HepG2 (cell line): Measurements from ENCODE around the gene PRR15L. TPM values are rescaled to one million over a fixed set of nuclear protein-coding genes. Genes with fewer than 3 reads are reported as not detected.

Experiments
- ARHGAP35 ChIP-seq: sonication (generic); formaldehyde crosslinking; IDR thresholded peaks from 2 replicates; pipeline ENCODE4 v1.9.0; 2022; ENCODE audit warnings: mild to moderate bottlenecking, inconsistent platforms, moderate library complexity, missing genetic modification reagents, borderline replicate concordance
- FIP1L1 ChIP-seq: fragments of 200-400 bp; formaldehyde crosslinking; IDR thresholded peaks from 2 replicates; pipeline ENCODE4 v1.6.1; 2018; ENCODE audit warnings: low read depth, mild to moderate bottlenecking, low read length, moderate library complexity, borderline replicate concordance; ENCODE audit not compliant: insufficient read depth
- MAFG ChIP-seq: sonication (generic); formaldehyde crosslinking; IDR thresholded peaks from 2 replicates; pipeline ENCODE4 v1.5.1; 2020; ENCODE audit warnings: mild to moderate bottlenecking, missing genetic modification reagents
- NFRKB ChIP-seq: fragments of 450-650 bp; IDR thresholded peaks from 2 replicates; pipeline ENCODE4 v1.6.1; 2017
- PHB2 ChIP-seq: fragments of 450-650 bp; IDR thresholded peaks from 2 replicates; pipeline ENCODE4 v1.6.1; 2018; ENCODE audit not compliant: partially characterized antibody
- PRMT3 ChIP-seq: sonication (generic); formaldehyde crosslinking; IDR thresholded peaks from 2 replicates; pipeline ENCODE4 v1.8.1; 2022; ENCODE audit warnings: low read depth, mild to moderate bottlenecking, moderate library complexity, missing genetic modification reagents, borderline replicate concordance
- SIX1 ChIP-seq: sonication (generic); formaldehyde crosslinking; IDR thresholded peaks from 2 replicates; pipeline ENCODE4 v1.4.0; 2020; ENCODE audit warnings: missing genetic modification reagents, borderline replicate concordance
- SOX13 ChIP-seq, 3 experiments: fragments of 450-650 bp in 1 of 3; sonication (generic) in 1 of 3; formaldehyde crosslinking in 1 of 3; IDR thresholded peaks in 2 of 3; conservative IDR thresholded peaks in 1 of 3; 2 replicates each; pipeline versions ENCODE4 v1.5.0 to v1.6.1; 2016 to 2020; ENCODE audit warnings: antibody characterized with exemption in 1 of 3, mild to moderate bottlenecking in 1 of 3, missing compliant biosample characterization in 1 of 3, missing genetic modification reagents in 1 of 3, moderate library complexity in 1 of 3
- THAP11 ChIP-seq: IDR thresholded peaks from 2 replicates; pipeline ENCODE4 v1.6.1; 2016; ENCODE audit warnings: missing biosample characterization, missing genetic modification reagents
- TSC22D2 ChIP-seq: sonication (generic); formaldehyde crosslinking; IDR thresholded peaks from 2 replicates; pipeline ENCODE4 v1.5.1; 2020; ENCODE audit warnings: missing genetic modification reagents, mild to moderate bottlenecking, borderline replicate concordance
- ZNF235 ChIP-seq: sonication (generic); formaldehyde crosslinking; IDR thresholded peaks from 2 replicates; pipeline ENCODE4 v1.8.1; 2023; ENCODE audit warnings: mild to moderate bottlenecking, missing genetic modification reagents, borderline replicate concordance
- ZNF282 ChIP-seq: fragments of 450-650 bp; IDR thresholded peaks from 2 replicates; pipeline ENCODE4 v1.6.1; 2018; ENCODE audit not compliant: partially characterized antibody
- ZNF30 ChIP-seq: sonication (generic); formaldehyde crosslinking; IDR thresholded peaks from 2 replicates; pipeline ENCODE4 v1.5.0; 2020; ENCODE audit warnings: mild to moderate bottlenecking, missing genetic modification reagents
- ZNF788 ChIP-seq: sonication (generic); formaldehyde crosslinking; IDR thresholded peaks from 2 replicates; pipeline ENCODE4 v1.5.0; 2020; ENCODE audit warnings: mild to moderate bottlenecking, missing genetic modification reagents, borderline replicate concordance
- ZSCAN22 ChIP-seq: sonication (generic); formaldehyde crosslinking; IDR thresholded peaks from 2 replicates; pipeline ENCODE4 v1.4.0; 2020; ENCODE audit warnings: mild to moderate bottlenecking, missing genetic modification reagents
- polyA plus RNA-seq, 8 experiments: library from polyadenylated mRNA; depleted of rRNA in 3 of 8; stranded (reverse) in 7 of 8; unstranded in 1 of 8; fragments of >200 nt; fragmentation: Illumina TruSeq in 4 of 8; extraction: Trizol in 4 of 8; gene quantifications; 2 replicates each; pipeline versions ENCODE4 v1.2.1 to v1.2.3, GENCODE V29; 2011 to 2016; ENCODE audit warnings: low read depth in 4 of 8, missing spikeins in 1 of 8, mixed read lengths in 1 of 8; ENCODE audit not compliant: insufficient read depth in 1 of 8
- total RNA-seq, 5 experiments: library from RNA; depleted of rRNA; stranded (reverse); fragments of >200 nt; fragmentation: Illumina TruSeq; extraction: Trizol; gene quantifications; 2 replicates each; pipeline ENCODE4 v1.2.3, GENCODE V29; 2016; ENCODE audit warnings: low read depth in 1 of 5
- TF ChIP-seq, protein P1 (sequence below): sonication (generic); formaldehyde crosslinking; IDR thresholded peaks from 2 replicates; pipeline ENCODE4 v1.8.0; 2022; ENCODE audit warnings: mild to moderate bottlenecking, missing genetic modification reagents, moderate library complexity
- TF ChIP-seq, protein P2 (sequence below): sonication (generic); formaldehyde crosslinking; IDR thresholded peaks from 2 replicates; pipeline ENCODE4 v1.9.0; 2022; ENCODE audit warnings: low read depth, missing genetic modification reagents
- TF ChIP-seq, protein P3 (sequence below): sonication (generic); formaldehyde crosslinking; IDR thresholded peaks from 2 replicates; pipeline ENCODE4 v1.4.0; 2020; ENCODE audit warnings: mild to moderate bottlenecking, missing genetic modification reagents

The PRR15L gene
- total and polyA plus RNA-seq, 2 of the 13 experiments (the other 11 are each of a cell fraction or from before 2014, with no cell fraction given): 0.44 to 2.0 TPM

- TF ChIP-seq ZSCAN22 (CRISPR knock-in tag) (no peak), PHB2 (no peak), ZNF235 (no peak; the same call in 1 of the 2 replicates), ZNF788 (no peak; the same call in 1 of the 2 replicates), ZNF282 (no peak), FIP1L1 (no peak), SOX13 (IDR thresholded peaks at IDR 0.05) (no peak), SOX13 (CRISPR knock-in tag; conservative IDR thresholded peaks at IDR 0.05 in 1 of 2, IDR thresholded peaks at IDR 0.05 in 1 of 2) (peak in 1 of 2 experiments; percentile 26; a peak in 1 of 4 replicates), ZNF30 (CRISPR knock-in tag) (no peak), TSC22D2 (no peak), MAFG (no peak), ARHGAP35 (no peak), NFRKB (no peak), SIX1 (CRISPR knock-in tag) (no peak), THAP11 (no peak), PRMT3 (CRISPR knock-in tag) (no peak)
- TF ChIP-seq, protein P1, sequence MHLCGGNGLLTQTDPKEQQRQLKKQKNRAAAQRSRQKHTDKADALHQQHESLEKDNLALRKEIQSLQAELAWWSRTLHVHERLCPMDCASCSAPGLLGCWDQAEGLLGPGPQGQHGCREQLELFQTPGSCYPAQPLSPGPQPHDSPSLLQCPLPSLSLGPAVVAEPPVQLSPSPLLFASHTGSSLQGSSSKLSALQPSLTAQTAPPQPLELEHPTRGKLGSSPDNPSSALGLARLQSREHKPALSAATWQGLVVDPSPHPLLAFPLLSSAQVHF (CRISPR knock-in tag): no peak
- TF ChIP-seq, protein P2, sequence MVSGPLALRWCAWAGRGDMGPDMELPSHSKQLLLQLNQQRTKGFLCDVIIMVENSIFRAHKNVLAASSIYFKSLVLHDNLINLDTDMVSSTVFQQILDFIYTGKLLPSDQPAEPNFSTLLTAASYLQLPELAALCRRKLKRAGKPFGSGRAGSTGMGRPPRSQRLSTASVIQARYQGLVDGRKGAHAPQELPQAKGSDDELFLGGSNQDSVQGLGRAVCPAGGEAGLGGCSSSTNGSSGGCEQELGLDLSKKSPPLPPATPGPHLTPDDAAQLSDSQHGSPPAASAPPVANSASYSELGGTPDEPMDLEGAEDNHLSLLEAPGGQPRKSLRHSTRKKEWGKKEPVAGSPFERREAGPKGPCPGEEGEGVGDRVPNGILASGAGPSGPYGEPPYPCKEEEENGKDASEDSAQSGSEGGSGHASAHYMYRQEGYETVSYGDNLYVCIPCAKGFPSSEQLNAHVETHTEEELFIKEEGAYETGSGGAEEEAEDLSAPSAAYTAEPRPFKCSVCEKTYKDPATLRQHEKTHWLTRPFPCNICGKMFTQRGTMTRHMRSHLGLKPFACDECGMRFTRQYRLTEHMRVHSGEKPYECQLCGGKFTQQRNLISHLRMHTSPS (CRISPR knock-in tag): peak; percentile 77
- TF ChIP-seq, protein P3, sequence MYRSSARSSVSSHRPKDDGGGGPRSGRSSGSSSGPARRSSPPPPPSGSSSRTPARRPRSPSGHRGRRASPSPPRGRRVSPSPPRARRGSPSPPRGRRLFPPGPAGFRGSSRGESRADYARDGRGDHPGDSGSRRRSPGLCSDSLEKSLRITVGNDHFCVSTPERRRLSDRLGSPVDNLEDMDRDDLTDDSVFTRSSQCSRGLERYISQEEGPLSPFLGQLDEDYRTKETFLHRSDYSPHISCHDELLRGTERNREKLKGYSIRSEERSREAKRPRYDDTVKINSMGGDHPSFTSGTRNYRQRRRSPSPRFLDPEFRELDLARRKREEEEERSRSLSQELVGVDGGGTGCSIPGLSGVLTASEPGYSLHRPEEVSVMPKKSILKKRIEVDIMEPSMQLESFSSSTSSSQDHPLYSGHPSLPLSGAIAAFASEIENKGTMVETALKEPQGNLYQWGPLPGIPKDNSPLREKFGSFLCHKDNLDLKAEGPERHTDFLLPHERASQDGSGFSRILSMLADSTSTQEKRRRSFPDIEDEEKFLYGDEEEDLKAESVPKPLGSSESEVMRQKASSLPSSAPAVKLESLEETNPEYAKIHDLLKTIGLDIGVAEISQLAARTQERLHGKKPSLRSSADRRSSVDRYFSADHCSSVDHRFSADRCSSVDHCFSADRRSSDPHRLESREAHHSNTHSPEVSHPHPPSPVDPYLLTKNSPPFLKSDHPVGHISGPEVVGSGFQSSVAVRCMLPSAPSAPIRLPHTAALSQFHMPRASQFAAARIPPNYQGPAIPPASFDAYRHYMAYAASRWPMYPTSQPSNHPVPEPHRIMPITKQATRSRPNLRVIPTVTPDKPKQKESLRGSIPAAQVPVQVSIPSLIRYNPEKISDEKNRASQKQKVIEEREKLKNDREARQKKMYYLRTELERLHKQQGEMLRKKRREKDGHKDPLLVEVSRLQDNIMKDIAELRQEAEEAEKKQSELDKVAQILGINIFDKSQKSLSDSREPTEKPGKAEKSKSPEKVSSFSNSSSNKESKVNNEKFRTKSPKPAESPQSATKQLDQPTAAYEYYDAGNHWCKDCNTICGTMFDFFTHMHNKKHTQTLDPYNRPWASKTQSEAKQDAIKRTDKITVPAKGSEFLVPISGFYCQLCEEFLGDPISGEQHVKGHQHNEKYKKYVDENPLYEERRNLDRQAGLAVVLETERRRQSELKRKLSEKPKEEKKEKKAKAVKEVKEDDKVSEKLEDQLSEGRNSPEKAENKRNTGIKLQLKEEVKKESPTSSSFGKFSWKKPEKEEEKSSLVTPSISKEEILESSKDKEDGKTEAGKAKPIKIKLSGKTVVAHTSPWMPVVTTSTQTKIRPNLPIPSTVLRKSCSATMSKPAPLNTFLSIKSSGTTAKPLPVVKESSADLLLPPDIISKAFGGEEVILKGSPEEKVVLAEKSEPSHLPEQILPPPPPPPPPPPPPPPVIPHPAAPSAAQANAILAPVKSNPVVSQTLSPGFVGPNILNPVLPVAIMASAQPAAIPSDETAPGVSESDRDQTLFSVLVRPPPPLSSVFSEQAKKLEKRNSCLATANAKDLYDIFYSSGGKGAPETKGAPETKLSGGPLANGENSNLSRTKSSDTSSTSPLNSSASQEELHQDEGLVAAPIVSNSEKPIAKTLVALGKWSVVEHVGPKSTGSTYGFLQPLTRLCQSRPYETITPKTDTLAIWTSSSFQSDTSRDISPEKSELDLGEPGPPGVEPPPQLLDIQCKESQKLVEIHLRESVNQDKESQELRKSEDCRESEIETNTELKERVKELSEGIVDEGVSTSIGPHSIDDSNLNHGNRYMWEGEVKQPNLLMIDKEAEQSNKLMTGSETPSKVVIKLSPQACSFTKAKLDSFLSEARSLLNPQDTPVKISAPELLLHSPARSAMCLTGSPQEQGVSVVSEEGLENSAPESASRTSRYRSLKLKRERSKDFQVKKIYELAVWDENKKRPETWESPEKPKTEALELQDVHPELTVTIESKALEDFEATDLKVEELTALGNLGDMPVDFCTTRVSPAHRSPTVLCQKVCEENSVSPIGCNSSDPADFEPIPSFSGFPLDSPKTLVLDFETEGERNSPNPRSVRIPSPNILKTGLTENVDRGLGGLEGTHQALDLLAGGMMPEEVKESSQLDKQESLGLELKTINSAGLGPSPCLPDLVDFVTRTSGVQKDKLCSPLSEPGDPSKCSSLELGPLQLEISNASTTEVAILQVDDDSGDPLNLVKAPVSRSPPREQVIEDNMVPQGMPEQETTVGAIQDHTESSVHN (CRISPR knock-in tag): no peak
Measured at GRCh38 chr17:47956791-47957590, 692 bp downstream of the PRR15L start (continued).
